Astrocyte of the cerebellum (primary cell): ENCODE data around the gene EPC1.
"Not testable (repeated sequence)": the region's sequence is repeated elsewhere in the genome, so short reads cannot be mapped to it uniquely, and the experiment has no call there.

ENCODE experiments used
- DNase-seq: peaks from one replicate; pipeline ENCODE4 v3.0.0-alpha.2; 2011; ENCODE audit warnings: low read depth
- H3K4me3 ChIP-seq: 2 replicates; pipeline ENCODE4 v1.5.1; 2011; ENCODE audit warnings: mild to moderate bottlenecking, low read depth, low read length, moderate library complexity
- in situ Hi-C: cut with HindIII; loops from 2 replicates; pipeline ENCODE4 v1.10.0; 2017; ENCODE audit warnings: low sequenced_read_pairs
- TF ChIP-seq, protein P1 (sequence below): IDR thresholded peaks from 2 replicates; pipeline ENCODE4 v1.5.1; 2012; ENCODE audit warnings: low read length, low read depth, moderate library complexity, mild to moderate bottlenecking; ENCODE audit errors: missing control alignments

The EPC1 gene

GRCh38 chr10:32234471-32234870 lies 112.5 kb downstream of the EPC1 start:
- H3K4me3 ChIP-seq, result no peak overlapping the region
- TF ChIP-seq, protein P1, sequence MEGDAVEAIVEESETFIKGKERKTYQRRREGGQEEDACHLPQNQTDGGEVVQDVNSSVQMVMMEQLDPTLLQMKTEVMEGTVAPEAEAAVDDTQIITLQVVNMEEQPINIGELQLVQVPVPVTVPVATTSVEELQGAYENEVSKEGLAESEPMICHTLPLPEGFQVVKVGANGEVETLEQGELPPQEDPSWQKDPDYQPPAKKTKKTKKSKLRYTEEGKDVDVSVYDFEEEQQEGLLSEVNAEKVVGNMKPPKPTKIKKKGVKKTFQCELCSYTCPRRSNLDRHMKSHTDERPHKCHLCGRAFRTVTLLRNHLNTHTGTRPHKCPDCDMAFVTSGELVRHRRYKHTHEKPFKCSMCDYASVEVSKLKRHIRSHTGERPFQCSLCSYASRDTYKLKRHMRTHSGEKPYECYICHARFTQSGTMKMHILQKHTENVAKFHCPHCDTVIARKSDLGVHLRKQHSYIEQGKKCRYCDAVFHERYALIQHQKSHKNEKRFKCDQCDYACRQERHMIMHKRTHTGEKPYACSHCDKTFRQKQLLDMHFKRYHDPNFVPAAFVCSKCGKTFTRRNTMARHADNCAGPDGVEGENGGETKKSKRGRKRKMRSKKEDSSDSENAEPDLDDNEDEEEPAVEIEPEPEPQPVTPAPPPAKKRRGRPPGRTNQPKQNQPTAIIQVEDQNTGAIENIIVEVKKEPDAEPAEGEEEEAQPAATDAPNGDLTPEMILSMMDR, result no peak
- in situ Hi-C loops, result no loop called here
- DNase-seq, result no peak

DNA sequence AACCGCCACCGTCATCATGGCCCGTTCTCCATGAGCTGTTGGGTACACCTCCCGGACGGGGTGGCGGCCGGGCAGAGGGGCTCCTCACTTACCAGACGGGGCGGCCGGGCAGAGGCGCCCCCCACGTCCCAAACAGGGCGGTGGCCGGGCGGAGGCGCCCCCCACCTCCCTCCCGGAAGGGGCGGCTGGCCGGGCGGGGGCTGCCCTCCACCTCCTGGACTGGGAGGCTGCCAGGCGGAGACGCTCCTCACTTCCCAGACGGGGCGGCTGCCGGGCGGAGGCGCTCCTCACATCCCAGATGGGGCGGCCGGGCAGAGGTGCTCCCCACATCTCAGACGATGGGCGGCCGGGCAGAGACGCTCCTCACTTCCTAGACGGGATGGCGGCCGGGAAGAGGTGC lies 113.6 kb downstream of the EPC1 start:
- in situ Hi-C loops, H3K4me3 ChIP-seq, DNase-seq: not testable (repeated sequence)

DNA sequence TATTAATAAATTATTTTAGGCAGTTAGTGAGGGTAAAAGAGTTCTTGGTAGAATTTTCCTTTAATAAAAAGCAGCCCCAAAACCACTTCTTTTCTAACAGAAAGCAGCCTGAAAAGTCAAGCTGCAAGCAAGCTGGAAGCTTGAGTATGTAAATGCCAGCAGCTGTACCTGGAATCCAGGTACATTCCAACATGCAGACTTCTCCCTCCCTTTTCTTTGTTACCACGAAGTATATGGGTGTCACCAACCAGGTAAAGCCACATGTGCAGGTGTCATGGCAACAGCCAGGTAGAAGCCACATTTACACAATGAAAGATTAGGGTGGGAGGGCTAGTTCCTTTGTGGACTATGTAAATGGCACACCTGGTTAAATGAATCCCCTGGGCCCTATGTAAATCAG lies 114.6 kb downstream of the EPC1 start:
- DNase-seq, result no peak
- H3K4me3 ChIP-seq, result no peak overlapping the region
- TF ChIP-seq, protein P1, result no peak
- in situ Hi-C loops, result no loop called here

DNA sequence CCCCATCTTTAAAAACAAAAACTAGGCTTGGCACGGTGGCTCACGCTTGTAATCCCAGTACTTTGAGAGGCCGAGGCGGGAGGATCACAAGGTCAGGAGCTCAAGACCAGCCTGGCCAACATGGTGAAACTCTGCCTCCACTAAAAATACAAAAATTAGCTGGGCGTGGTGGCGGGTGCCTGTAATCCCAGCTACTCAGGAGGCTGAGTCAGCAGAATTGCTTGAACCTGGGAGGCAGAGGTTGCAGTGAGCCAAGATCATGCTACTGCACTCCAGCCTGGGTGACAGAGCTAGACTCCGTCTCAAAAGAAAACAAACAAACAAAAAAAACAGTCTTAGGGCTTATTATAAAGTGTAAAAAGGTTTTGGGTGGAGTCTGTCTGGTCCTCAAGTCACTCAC lies 117.2 kb downstream of the EPC1 start:
- in situ Hi-C loops, H3K4me3 ChIP-seq, DNase-seq: not testable (repeated sequence)

DNA sequence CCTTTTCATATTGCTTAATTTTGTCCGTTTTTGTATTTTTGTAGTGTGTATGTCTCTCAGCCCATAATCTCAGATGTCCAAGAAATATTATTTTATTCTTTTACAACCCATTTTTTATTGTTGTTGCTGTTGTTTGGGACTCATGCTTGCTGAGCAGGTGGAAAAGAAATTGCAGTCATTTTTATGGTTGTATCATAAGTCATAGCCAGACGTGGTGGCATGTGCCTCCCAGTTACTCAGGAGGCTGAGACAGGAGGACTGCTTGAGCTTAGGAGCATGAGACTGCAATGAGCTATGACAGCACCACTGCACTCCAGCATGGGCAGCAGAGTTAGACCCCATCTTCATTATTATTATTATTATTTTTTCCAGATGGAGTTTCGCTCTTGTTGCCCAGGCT lies 117.8 kb downstream of the EPC1 start:
- TF ChIP-seq, protein P1, result no peak
- in situ Hi-C loops, result no loop called here

DNA sequence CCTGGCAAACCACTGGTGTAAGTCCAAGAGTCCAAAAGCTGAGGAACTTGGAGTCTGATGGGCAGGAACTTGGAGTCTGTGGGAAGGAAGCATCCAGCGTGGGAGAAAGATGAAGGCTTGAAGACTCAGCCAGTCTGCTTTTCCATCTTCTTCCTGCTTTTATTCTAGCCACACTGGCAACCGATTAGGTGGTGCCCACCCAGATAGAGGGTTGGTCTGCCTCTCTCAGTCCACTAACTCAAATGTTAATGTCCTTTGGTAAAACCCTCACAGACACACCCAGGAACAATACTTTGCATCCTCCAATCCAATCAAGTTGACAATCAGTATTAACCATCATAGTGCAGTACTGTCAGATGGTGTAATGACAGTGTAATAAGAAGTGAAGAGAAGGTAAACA lies 119.2 kb downstream of the EPC1 start:
- no peak for DNase-seq
- H3K4me3 ChIP-seq, result no peak overlapping the region
- in situ Hi-C loops, result no loop called here
- TF ChIP-seq, protein P1, result no peak

More for the DNA sequence above, 117.8 kb downstream of the EPC1 start:
- DNase-seq, result no peak
- H3K4me3 ChIP-seq, result no peak overlapping the region

- TF ChIP-seq, protein P1, result no peak
- H3K4me3 ChIP-seq, result no peak overlapping the region
- no peak for DNase-seq
- in situ Hi-C loops, result no loop called here
Observed at GRCh38 chr10:32226624-32227023, 120.3 kb downstream of the EPC1 start.

GRCh38 chr10:32225976-32226375 lies 121.0 kb downstream of the EPC1 start:
- TF ChIP-seq, protein P1, result no peak
- in situ Hi-C loops, result no loop called here
- H3K4me3 ChIP-seq, result no peak overlapping the region
- DNase-seq, result no peak

DNA sequence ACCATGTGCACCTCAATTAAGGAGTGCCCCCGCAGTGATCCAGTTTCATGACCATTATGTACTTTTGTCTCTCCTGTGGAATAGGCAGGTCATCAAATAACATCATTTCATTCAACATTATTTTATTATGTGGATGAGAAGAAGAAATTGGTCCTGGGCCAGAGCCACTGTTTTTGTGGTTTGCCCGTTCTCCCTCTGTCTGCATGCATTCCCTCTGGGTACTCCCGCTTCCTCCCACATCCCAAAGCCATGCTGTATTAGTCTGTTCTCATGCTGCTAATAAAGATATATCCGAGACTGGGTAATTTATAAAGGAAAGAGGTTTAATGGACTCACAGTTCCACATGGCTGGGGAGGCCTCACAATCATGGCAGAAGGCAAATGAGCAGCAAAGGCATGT lies 124.6 kb downstream of the EPC1 start:
- in situ Hi-C loops, H3K4me3 ChIP-seq, DNase-seq: not testable (repeated sequence)

DNA sequence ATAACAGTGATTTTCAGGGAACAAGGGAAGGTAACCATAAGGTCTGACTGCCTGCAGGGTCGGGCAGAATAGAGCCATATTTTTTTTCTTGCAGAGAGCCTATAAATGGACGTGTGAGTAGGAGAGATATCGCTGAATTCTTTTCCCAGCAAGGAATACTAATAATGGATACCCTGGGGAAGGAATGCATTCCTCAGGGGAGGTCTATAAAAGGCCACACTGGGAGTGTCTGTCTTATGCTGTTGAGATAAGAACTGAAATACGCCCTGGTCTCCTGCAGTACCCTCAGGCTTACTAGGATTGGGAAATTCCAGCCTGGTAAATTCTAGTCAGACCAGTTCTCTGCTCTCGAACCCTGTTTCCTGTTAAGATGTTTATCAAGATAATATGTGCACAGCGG lies 127.8 kb downstream of the EPC1 start:
- in situ Hi-C loops, DNase-seq, H3K4me3 ChIP-seq: not testable (repeated sequence)

GRCh38 chr10:32218206-32219044 lies 128.5 kb downstream of the EPC1 start:
- H3K4me3 ChIP-seq, DNase-seq, in situ Hi-C loops: not testable (repeated sequence)
